ENCODE measurements around the gene UBR4.
"Not testable (repeated sequence)": the region's sequence is repeated elsewhere in the genome, so short reads cannot be mapped to it uniquely, and the experiment has no call there.

UBR4 gene

DNA sequence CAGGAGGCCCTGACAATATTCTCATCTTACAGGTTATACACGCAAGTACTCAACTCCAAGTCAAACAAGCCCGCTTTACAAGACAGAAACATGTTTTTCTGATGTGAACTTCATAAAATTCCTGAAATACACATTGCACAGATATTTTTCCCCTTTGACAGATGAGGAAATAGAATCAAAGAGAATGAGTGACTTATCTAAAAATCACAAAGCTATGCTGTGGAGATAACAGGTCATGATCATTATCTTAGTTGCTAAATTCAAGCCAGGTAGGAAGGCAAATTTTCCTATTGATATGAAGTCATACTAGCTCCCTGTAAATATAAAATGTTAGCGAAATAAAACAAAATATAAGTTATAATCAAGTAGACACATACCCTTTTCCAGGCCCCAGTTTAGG, 18.3 kb downstream of the UBR4 start:
- H3K4me3 ChIP-seq (ENCODE audit: low read depth, low read length), result no peak overlapping the region
- TF ChIP-seq, protein P1, sequence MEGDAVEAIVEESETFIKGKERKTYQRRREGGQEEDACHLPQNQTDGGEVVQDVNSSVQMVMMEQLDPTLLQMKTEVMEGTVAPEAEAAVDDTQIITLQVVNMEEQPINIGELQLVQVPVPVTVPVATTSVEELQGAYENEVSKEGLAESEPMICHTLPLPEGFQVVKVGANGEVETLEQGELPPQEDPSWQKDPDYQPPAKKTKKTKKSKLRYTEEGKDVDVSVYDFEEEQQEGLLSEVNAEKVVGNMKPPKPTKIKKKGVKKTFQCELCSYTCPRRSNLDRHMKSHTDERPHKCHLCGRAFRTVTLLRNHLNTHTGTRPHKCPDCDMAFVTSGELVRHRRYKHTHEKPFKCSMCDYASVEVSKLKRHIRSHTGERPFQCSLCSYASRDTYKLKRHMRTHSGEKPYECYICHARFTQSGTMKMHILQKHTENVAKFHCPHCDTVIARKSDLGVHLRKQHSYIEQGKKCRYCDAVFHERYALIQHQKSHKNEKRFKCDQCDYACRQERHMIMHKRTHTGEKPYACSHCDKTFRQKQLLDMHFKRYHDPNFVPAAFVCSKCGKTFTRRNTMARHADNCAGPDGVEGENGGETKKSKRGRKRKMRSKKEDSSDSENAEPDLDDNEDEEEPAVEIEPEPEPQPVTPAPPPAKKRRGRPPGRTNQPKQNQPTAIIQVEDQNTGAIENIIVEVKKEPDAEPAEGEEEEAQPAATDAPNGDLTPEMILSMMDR (IDR thresholded peaks at IDR 0.05; ENCODE audit: low read depth, low read length, missing control alignments), result no peak
- in situ Hi-C loops (cut with HindIII; ENCODE audit: low sequenced_read_pairs), result no loop called here
- no peak for DNase-seq (ENCODE audit: low read depth)

GRCh38 chr1:19190468-19190867, 19.6 kb downstream of the UBR4 start:
- in situ Hi-C loops (cut with HindIII; ENCODE audit: low sequenced_read_pairs), result no loop called here

DNA sequence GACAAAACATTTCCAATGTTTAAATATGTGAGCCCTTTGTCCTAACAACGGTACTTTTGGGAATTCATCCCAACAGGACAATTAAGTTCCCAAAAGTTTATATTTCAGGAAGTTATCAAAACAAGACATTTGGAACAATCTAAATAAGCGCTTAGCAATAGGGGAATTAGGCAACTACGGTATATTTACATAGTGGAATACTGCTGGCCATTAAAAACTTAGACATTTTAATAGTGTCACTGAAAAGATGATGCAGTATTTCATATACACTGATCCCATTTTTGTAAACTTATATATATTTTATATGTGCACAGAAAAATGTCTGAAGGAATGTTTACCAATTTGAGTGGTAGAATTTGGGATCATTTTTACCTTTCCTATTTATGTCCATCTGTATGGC, 20.8 kb downstream of the UBR4 start:
- no peak overlapping the region for H3K4me3 ChIP-seq (ENCODE audit: low read depth, low read length)
- DNase-seq (ENCODE audit: low read depth), result no peak
- TF ChIP-seq, protein P1 (IDR thresholded peaks at IDR 0.05; ENCODE audit: low read depth, low read length, missing control alignments), result no peak
- in situ Hi-C loops (cut with HindIII; ENCODE audit: low sequenced_read_pairs), result no loop called here

More at GRCh38 chr1:19190468-19190867, 19.6 kb downstream of the UBR4 start:
- TF ChIP-seq, protein P1 (IDR thresholded peaks at IDR 0.05; ENCODE audit: low read depth, low read length, missing control alignments), result no peak
- H3K4me3 ChIP-seq (ENCODE audit: low read depth, low read length), result no peak overlapping the region
- no peak for DNase-seq (ENCODE audit: low read depth)

DNA sequence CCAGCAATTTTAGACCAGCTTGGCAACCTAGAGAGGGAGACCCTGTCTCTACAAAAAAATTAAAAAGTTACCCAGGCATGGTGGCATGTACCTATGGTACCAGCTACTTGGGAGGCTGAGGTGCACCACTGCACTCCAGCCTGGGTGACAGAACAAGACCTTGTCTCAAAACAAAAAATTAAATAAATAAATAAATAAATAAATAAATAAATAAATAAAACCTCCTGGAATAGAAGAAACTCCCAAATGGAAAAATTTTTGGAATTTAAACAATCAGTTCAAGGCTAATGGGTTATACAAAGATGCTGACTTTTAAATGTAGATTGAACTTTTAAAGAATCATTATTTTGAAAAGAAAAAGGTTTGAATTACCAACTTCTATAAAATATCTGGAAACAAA, 22.2 kb downstream of the UBR4 start:
- TF ChIP-seq, protein P1 (IDR thresholded peaks at IDR 0.05; ENCODE audit: low read depth, low read length, missing control alignments), result no peak
- in situ Hi-C loops (cut with HindIII; ENCODE audit: low sequenced_read_pairs), result no loop called here
- no peak overlapping the region for H3K4me3 ChIP-seq (ENCODE audit: low read depth, low read length)

DNA sequence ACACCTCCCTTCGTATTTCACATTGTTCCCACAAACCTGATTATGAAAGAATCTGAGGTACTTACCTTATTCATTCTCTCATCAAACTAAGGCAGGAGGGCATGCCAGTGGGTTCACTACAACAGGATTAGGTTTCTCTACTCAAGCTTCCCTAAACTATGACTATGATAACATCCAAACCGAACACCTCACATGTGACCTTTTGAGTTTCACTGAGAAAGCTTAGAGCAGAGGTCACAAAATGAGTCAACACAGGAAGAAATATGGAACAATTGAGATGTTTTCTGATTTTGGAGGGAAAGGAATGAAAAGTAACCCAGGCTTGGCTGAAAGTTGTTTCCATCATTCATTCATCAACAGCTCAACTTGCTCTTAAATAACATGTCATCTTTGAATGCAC, 24.1 kb downstream of the UBR4 start:
- TF ChIP-seq, protein P1 (IDR thresholded peaks at IDR 0.05; ENCODE audit: low read depth, low read length, missing control alignments), result no peak
- no peak overlapping the region for H3K4me3 ChIP-seq (ENCODE audit: low read depth, low read length)
- no peak for DNase-seq (ENCODE audit: low read depth)
- in situ Hi-C loops (cut with HindIII; ENCODE audit: low sequenced_read_pairs), result no loop called here

More for the DNA sequence above, 22.2 kb downstream of the UBR4 start:
- no peak for DNase-seq (ENCODE audit: low read depth)

GRCh38 chr1:19182223-19182622, 27.8 kb downstream of the UBR4 start:
- H3K4me3 ChIP-seq (ENCODE audit: low read depth, low read length), result no peak overlapping the region
- DNase-seq (ENCODE audit: low read depth), result no peak
- TF ChIP-seq, protein P1 (IDR thresholded peaks at IDR 0.05; ENCODE audit: low read depth, low read length, missing control alignments), result no peak
- in situ Hi-C loops (cut with HindIII; ENCODE audit: low sequenced_read_pairs), result no loop called here

DNA sequence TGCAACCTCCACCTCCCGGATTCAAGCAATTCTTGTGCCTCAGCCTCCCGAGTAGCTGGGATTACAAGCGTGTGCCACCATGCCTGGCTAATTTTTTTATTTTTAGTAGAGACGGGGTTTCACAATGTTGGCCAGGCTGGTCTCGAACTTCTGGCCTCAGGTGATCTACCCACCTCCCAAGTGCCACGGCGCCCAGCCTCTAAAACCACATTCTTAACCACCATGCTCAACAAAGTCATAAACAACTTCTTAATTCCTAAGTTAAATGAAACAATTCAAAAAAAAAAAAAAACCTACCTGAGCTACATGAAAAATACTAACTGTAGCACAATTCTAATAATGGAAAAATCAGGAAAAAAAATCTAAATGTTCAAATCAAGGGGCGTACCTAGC, 29.8 kb downstream of the UBR4 start:
- in situ Hi-C loops (cut with HindIII; ENCODE audit: low sequenced_read_pairs); DNase-seq (ENCODE audit: low read depth); H3K4me3 ChIP-seq (ENCODE audit: low read depth, low read length): not testable (repeated sequence)
